ENCODE measurements around the gene RESP18.
"Not testable (repeated sequence)": the region's sequence is repeated elsewhere in the genome, so short reads cannot be mapped to it uniquely, and the experiment has no call there.

The RESP18 gene

DNA sequence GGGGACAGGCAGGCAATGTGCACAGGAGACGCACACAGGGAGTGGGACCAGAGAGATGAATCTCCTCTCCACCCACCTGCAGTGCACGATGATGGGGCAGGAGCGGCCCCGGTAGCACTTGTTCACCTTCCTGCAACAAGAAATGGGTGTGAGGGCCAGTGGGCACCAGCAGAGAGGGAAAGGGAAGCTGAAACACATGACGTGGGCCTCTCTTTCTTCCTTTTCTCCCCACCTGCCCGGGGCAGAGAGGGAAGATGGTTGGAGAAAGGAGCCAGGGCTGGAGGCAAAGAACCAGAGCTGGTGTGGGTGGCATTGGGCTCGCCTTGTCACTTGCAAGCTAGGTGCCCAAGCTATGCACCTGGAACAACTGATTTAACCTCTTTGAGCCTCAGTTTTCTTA, 41.1 kb downstream of the RESP18 start:
- Mint-ChIP-seq H3K36me3 (ENCODE audit: low read depth) (no peaks in the 10 kb centered on the region), H3K27ac (no peak overlapping the region)

GRCh38 chr2:219290381-219291171, 42.0 kb downstream of the RESP18 start:
- DNase-seq (no peak), ATAC-seq (no peak)
- Mint-ChIP-seq H3K27ac (no peak overlapping the region), H3K4me1 (peaks cover 13% of the 10 kb centered on the region), H3K36me3 (ENCODE audit: low read depth) (no peaks in the 10 kb centered on the region), H3K4me3 (no peak overlapping the region), H3K27me3 (peaks cover 1% of the 10 kb centered on the region), H3K9me3 (no peaks in the 10 kb centered on the region)

More for the DNA sequence above, 41.1 kb downstream of the RESP18 start:
- no peaks in the 10 kb centered on the region for H3K9me3 Mint-ChIP-seq
- peaks cover 3% of the 10 kb centered on the region for H3K27me3 Mint-ChIP-seq
- H3K4me1 Mint-ChIP-seq: peaks cover 16% of the 10 kb centered on the region
- H3K4me3 Mint-ChIP-seq: no peak overlapping the region
- ATAC-seq: no peak
- DNase-seq: no peak

GRCh38 chr2:219289537-219290361, 42.8 kb downstream of the RESP18 start:
- DNase-seq: no peak
- Mint-ChIP-seq H3K36me3 (ENCODE audit: low read depth) (no peaks in the 10 kb centered on the region), H3K4me3 (no peak overlapping the region), H3K4me1 (peaks cover 6% of the 10 kb centered on the region), H3K27ac (no peak overlapping the region), H3K27me3 (no peaks in the 10 kb centered on the region), H3K9me3 (no peaks in the 10 kb centered on the region)
- no peak for ATAC-seq

- ATAC-seq (no peak), DNase-seq (no peak)
- H3K9me3 Mint-ChIP-seq: no peaks in the 10 kb centered on the region
- peaks cover 4% of the 10 kb centered on the region for H3K4me1 Mint-ChIP-seq
- no peak overlapping the region for H3K4me3 Mint-ChIP-seq
- H3K36me3 Mint-ChIP-seq (ENCODE audit: low read depth): no peaks in the 10 kb centered on the region
- H3K27ac Mint-ChIP-seq: no peak overlapping the region
- H3K27me3 Mint-ChIP-seq: no peaks in the 10 kb centered on the region
Measured at GRCh38 chr2:219289195-219289536, 43.4 kb downstream of the RESP18 start.

DNA sequence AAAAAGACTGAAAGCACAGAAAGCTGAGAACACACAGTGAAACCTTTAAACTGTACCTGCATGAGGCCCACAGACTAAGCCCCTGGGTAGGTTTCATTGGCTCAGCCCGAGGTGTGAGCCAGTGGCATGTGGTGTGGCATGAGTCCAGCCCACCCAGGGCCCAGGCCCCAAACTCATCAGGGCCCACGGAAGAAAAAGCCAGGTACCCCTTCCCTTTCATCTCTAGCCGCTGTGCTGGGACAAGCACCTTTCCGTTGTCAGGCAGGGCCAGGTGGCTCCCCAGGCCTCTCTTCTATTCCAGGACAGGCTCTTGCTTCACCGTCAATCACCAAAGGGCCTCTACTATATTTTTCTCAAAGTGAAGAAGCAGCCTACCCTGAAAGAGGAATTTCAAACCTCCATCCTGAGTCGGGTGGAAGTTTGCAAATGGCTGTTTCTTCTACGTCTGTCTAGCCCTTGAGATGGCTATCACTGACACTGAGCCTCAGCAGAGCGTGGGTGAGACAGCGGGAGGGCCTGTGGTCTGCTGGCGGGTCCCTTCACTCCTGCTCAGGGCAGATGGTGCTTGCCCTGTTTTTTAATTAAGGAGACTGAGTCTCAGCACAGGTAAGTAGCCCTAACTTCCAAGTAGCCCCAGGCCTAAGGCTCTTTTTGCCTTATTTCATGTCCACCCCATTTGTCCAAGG, 44.8 kb downstream of the RESP18 start:
- ATAC-seq: no peak
- H3K4me3 Mint-ChIP-seq: no peak overlapping the region
- H3K36me3 Mint-ChIP-seq (ENCODE audit: low read depth): peaks cover 3% of the 10 kb centered on the region
- no peaks in the 10 kb centered on the region for H3K9me3 Mint-ChIP-seq
- no peaks in the 10 kb centered on the region for H3K27me3 Mint-ChIP-seq
- no peak for DNase-seq
- no peak overlapping the region for H3K27ac Mint-ChIP-seq
- H3K4me1 Mint-ChIP-seq: peaks cover 6% of the 10 kb centered on the region

DNA sequence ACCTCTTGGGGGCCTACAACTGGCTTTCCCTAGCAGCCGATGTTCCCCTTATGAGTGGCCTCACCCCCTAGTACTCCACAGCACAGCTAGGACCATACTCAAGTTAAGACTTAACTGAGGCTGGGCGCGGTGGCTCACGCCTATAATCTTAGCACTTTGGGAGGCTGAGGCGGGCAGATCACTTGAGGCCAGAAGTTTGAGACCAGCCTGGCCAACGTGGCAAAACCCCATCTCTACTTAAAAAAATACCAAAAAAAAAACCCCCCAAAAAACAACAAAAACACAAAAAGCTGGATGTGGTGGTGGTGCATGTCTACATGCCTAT, 45.5 kb downstream of the RESP18 start:
- not testable (repeated sequence) for DNase-seq; H3K4me1 Mint-ChIP-seq; H3K36me3 Mint-ChIP-seq (ENCODE audit: low read depth); H3K4me3 Mint-ChIP-seq; ATAC-seq; H3K27me3 Mint-ChIP-seq; H3K27ac Mint-ChIP-seq; H3K9me3 Mint-ChIP-seq

GRCh38 chr2:219286436-219287115, 46.0 kb downstream of the RESP18 start:
- no peak for ATAC-seq
- H3K27ac Mint-ChIP-seq: peak overlapping the region; percentile 49

DNA sequence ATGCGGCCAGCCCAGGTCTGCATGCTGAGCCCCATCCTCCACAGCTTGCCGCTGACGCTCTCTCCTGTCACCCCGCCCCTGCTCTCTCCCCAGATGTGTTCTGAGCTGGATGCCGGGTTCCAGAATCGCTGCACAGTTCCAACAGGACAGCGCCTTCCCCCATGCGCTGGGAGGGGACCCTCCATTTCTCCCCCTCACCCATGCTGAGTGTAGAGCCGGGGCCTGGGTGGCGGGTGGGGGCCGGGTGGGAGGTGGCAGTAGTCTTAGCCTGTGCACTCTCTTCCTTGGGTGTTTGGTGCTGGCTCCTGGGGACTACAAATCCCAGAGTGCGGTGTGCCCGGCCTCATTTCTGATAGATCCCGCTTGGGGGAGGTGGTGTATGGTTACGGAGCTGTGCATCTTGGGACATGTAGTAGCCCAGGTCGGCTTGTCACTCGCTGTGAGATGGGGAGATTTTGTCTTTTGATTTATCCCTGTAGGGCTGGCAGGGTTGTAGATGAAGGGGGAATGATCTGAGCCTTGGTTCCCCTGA, 46.6 kb downstream of the RESP18 start:
- no peak for ATAC-seq
- Mint-ChIP-seq H3K9me3 (no peaks in the 10 kb centered on the region), H3K27me3 (no peaks in the 10 kb centered on the region), H3K36me3 (ENCODE audit: low read depth) (peaks cover 12% of the 10 kb centered on the region), H3K4me1 (peaks cover 14% of the 10 kb centered on the region), H3K27ac (no peak overlapping the region), H3K4me3 (no peak overlapping the region)
- DNase-seq: no peak

More at GRCh38 chr2:219286436-219287115, 46.0 kb downstream of the RESP18 start:
- H3K27me3 Mint-ChIP-seq: no peaks in the 10 kb centered on the region
- H3K36me3 Mint-ChIP-seq (ENCODE audit: low read depth): peaks cover 11% of the 10 kb centered on the region
- H3K4me1 Mint-ChIP-seq: peaks cover 7% of the 10 kb centered on the region
- no peaks in the 10 kb centered on the region for H3K9me3 Mint-ChIP-seq
- H3K4me3 Mint-ChIP-seq: no peak overlapping the region
- no peak for DNase-seq

DNA sequence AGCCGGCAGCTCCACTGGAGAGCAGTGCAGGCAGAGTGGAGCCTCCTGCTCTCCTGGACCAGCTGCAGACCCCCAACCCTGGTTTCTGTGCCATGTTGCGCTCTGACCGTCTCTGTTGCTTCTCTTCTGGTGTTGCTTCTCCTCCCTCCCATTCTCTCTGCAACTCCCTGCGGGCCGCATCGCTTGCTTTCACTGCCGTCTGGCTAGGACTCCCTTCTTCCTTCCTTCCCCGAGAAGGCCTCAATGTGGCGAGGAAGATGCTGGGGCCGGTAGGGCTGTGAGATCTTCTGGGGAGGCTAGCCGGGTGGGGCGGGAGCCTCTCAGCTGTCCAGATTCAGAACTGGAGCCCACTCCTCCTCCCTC, 47.2 kb downstream of the RESP18 start:
- ATAC-seq: no peak
- no peak for DNase-seq
- Mint-ChIP-seq H3K36me3 (ENCODE audit: low read depth) (peaks cover 12% of the 10 kb centered on the region), H3K4me1 (peaks cover 20% of the 10 kb centered on the region), H3K4me3 (no peak overlapping the region), H3K9me3 (no peaks in the 10 kb centered on the region), H3K27me3 (no peaks in the 10 kb centered on the region), H3K27ac (no peak overlapping the region)

GRCh38 chr2:219284501-219285372, 47.8 kb downstream of the RESP18 start:
- H3K27ac Mint-ChIP-seq: no peak overlapping the region
- DNase-seq (no peak), ATAC-seq (no peak)
- peaks cover 26% of the 10 kb centered on the region for H3K4me1 Mint-ChIP-seq
- peaks cover 12% of the 10 kb centered on the region for H3K36me3 Mint-ChIP-seq (ENCODE audit: low read depth)
- H3K27me3 Mint-ChIP-seq: no peaks in the 10 kb centered on the region
- no peaks in the 10 kb centered on the region for H3K9me3 Mint-ChIP-seq
- no peak overlapping the region for H3K4me3 Mint-ChIP-seq

DNA sequence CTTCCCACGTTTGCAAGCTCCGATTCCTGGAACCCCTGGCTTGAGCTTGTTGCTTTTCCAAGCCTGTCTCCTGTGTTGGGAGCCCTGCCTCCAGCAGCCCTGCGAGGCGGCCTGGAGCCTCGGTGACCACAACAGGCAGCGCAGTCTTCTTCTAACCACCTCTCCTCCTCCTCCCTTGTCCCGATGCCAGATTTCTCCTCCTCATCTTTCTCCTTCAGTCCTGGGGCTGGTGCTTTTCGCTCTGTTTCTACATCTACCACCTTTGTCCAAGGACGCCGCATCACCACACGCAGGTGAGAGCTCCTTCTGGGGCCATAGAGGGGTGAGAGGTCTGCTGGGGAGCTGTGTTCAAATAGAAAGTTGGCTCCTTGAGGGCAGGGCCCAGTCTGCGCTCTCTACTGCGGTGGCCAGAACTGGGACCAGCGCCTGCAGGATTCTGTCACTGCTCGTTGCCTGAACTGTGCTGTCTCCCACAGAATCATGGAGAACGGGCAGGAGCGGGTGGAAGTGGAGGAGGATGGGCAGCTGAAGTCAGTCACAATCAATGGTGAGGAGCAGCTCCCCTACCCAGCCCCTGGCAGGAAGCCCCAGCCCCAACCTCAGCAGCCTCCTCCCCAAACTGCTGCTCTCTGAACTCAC, 49.5 kb downstream of the RESP18 start:
- peaks cover 12% of the 10 kb centered on the region for H3K36me3 Mint-ChIP-seq (ENCODE audit: low read depth)
- H3K4me1 Mint-ChIP-seq: peaks cover 37% of the 10 kb centered on the region
- ATAC-seq: no peak
- no peaks in the 10 kb centered on the region for H3K27me3 Mint-ChIP-seq
- no peaks in the 10 kb centered on the region for H3K9me3 Mint-ChIP-seq
- no peak overlapping the region for H3K27ac Mint-ChIP-seq
- no peak overlapping the region for H3K4me3 Mint-ChIP-seq
- no peak for DNase-seq

DNA sequence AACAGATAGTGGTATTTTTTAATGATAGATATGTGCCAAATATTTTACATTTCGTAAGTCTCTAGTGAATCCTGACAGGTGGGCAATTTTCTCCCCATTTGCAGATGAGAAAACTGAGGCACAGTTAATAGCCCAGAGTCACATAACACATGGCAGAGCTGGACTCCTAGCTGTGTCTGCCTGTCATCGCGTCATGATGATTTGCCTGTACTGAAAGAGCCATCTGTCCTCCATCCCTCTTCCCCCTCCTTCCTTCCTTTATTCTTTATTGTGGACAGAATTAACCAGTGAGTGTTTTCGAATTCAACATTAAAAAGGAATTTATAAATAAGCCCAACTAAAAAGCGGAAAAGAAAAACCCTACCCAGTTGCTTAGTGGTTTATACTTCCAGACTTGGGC, 50.2 kb downstream of the RESP18 start:
- Mint-ChIP-seq H3K36me3 (ENCODE audit: low read depth) (peaks cover 12% of the 10 kb centered on the region), H3K4me1 (peaks cover 44% of the 10 kb centered on the region), H3K9me3 (no peaks in the 10 kb centered on the region), H3K27me3 (no peaks in the 10 kb centered on the region), H3K27ac (no peak overlapping the region), H3K4me3 (no peak overlapping the region)
- ATAC-seq (no peak), DNase-seq (no peak)

GRCh38 chr2:219281588-219281987, 51.0 kb downstream of the RESP18 start:
- no peaks in the 10 kb centered on the region for H3K9me3 Mint-ChIP-seq
- H3K27ac Mint-ChIP-seq: no peak overlapping the region
- H3K4me3 Mint-ChIP-seq: peak overlapping the region; percentile 90
- peaks cover 50% of the 10 kb centered on the region for H3K4me1 Mint-ChIP-seq
- DNase-seq (no peak), ATAC-seq (no peak)
- no peaks in the 10 kb centered on the region for H3K27me3 Mint-ChIP-seq
- peaks cover 12% of the 10 kb centered on the region for H3K36me3 Mint-ChIP-seq (ENCODE audit: low read depth)
